HEK293 (cell line): Measurements from ENCODE around the gene HHAT.
A peak's percentile ranks its signal among the peaks of the same experiment; 100 is the strongest.

ENCODE experiments used
- CTCF ChIA-PET: fragments of 350-600 bp; formaldehyde crosslinking; extraction: SDS; loops from one replicate; lab custom pipeline; 2021; ENCODE audit warnings: antibody characterized with exemption; lab: Yijun Ruan, JAX
- POLR2A ChIA-PET: fragments of 300-600 bp; formaldehyde crosslinking; extraction: SDS; loops from one replicate; lab custom pipeline; 2020; ENCODE audit warnings: antibody characterized with exemption, inconsistent platforms; lab: Yijun Ruan, JAX
- H3K27ac ChIP-seq: fragments of 200-500 bp; sonication (Bioruptor generic); 2 replicates; pipeline ENCODE4 v1.5.1; 2014; ENCODE audit warnings: low read depth, low read length, control low read depth, inconsistent platforms; ENCODE audit errors: extremely low read depth
- H3K36me3 ChIP-seq, 2 experiments: fragments of 200-500 bp in 1 of 2; sonication (Bioruptor generic) in 1 of 2; 1 replicate in 1 of 2; 2 replicates in 1 of 2; pipeline ENCODE4 v1.5.1; 2014 to 2017; ENCODE audit warnings: inconsistent platforms in 2 of 2, low read length in 2 of 2; ENCODE audit not compliant: control insufficient read depth in 2 of 2, insufficient read depth in 1 of 2
- H3K4me1 ChIP-seq: fragments of 200-500 bp; sonication (Bioruptor generic); 2 replicates; pipeline ENCODE4 v1.5.1; 2014; ENCODE audit warnings: mild to moderate bottlenecking, low read length, inconsistent platforms; ENCODE audit not compliant: control insufficient read depth, insufficient read depth
- H3K4me3 ChIP-seq: 2 replicates; pipeline ENCODE4 v1.5.1; 2011; ENCODE audit warnings: low read depth, mild to moderate bottlenecking, control low read depth, low read length, moderate library complexity
- H3K9me3 ChIP-seq: fragments of 200-500 bp; sonication (Bioruptor generic); 2 replicates; pipeline ENCODE4 v1.5.1; 2014; ENCODE audit warnings: low read depth, low read length, inconsistent platforms; ENCODE audit not compliant: control insufficient read depth, insufficient read depth
- MYNN ChIP-seq: fragments of 450-650 bp; formaldehyde crosslinking; IDR thresholded peaks from 2 replicates; pipeline ENCODE4 v1.5.1; 2016; ENCODE audit warnings: missing biosample characterization, missing genetic modification characterization, borderline replicate concordance
- MZF1 ChIP-seq: fragments of 450-650 bp; formaldehyde crosslinking; IDR thresholded peaks from 2 replicates; pipeline ENCODE4 v1.5.1; 2017; ENCODE audit warnings: missing biosample characterization, missing genetic modification characterization, borderline replicate concordance
- SP7 ChIP-seq: fragments of 450-650 bp; formaldehyde crosslinking; IDR thresholded peaks from 2 replicates; pipeline ENCODE4 v1.5.1; 2016; ENCODE audit warnings: missing biosample characterization, missing genetic modification characterization
- ZBTB17 ChIP-seq: fragments of 450-650 bp; formaldehyde crosslinking; IDR thresholded peaks from 2 replicates; pipeline ENCODE4 v1.5.1; 2016; ENCODE audit warnings: missing biosample characterization, missing genetic modification characterization
- ZEB2 ChIP-seq: fragments of 450-650 bp; formaldehyde crosslinking; IDR thresholded peaks from 2 replicates; pipeline ENCODE4 v1.5.1; 2016; ENCODE audit warnings: missing biosample characterization, missing genetic modification characterization
- ZFP69B ChIP-seq: fragments of 450-650 bp; formaldehyde crosslinking; IDR thresholded peaks from 2 replicates; pipeline ENCODE4 v1.5.1; 2016; ENCODE audit warnings: missing biosample characterization, missing genetic modification characterization
- ZIC2 ChIP-seq: fragments of 450-650 bp; formaldehyde crosslinking; IDR thresholded peaks from 2 replicates; pipeline ENCODE4 v1.5.1; 2016; ENCODE audit warnings: missing biosample characterization, missing genetic modification characterization
- ZNF121 ChIP-seq: fragments of 450-650 bp; formaldehyde crosslinking; IDR thresholded peaks from 2 replicates; pipeline ENCODE4 v1.5.1; 2016; ENCODE audit warnings: missing biosample characterization, missing genetic modification characterization
- ZNF155 ChIP-seq: fragments of 450-650 bp; formaldehyde crosslinking; IDR thresholded peaks from 2 replicates; pipeline ENCODE4 v1.5.1; 2016; ENCODE audit warnings: missing biosample characterization, missing genetic modification characterization
- ZNF175 ChIP-seq: fragments of 450-650 bp; formaldehyde crosslinking; IDR thresholded peaks from 2 replicates; pipeline ENCODE4 v1.5.1; 2016; ENCODE audit warnings: missing biosample characterization, missing genetic modification characterization
- ZNF214 ChIP-seq: fragments of 450-650 bp; formaldehyde crosslinking; IDR thresholded peaks from 2 replicates; pipeline ENCODE4 v1.5.1; 2017; ENCODE audit warnings: missing biosample characterization, mild to moderate bottlenecking, missing genetic modification characterization, borderline replicate concordance
- ZNF266 ChIP-seq: fragments of 450-650 bp; formaldehyde crosslinking; IDR thresholded peaks from 2 replicates; pipeline ENCODE4 v1.5.1; 2016; ENCODE audit warnings: missing biosample characterization, missing genetic modification characterization, low read depth
- ZNF292 ChIP-seq: fragments of 450-650 bp; formaldehyde crosslinking; IDR thresholded peaks from 2 replicates; pipeline ENCODE4 v1.5.1; 2016; ENCODE audit warnings: low read depth, missing biosample characterization, missing genetic modification characterization, borderline replicate concordance
- ZNF335 ChIP-seq: fragments of 450-650 bp; formaldehyde crosslinking; conservative IDR thresholded peaks from 2 replicates; pipeline ENCODE4 v1.5.1; 2016; ENCODE audit warnings: missing biosample characterization, missing genetic modification characterization
- ZNF350 ChIP-seq: fragments of 450-650 bp; formaldehyde crosslinking; IDR thresholded peaks from 2 replicates; pipeline ENCODE4 v1.5.0; 2017; ENCODE audit warnings: missing biosample characterization, mild to moderate bottlenecking, missing genetic modification characterization
- ZNF48 ChIP-seq: fragments of 450-650 bp; formaldehyde crosslinking; IDR thresholded peaks from 2 replicates; pipeline ENCODE4 v1.5.1; 2016; ENCODE audit warnings: missing biosample characterization, missing genetic modification characterization
- ZNF585B ChIP-seq: fragments of 450-650 bp; formaldehyde crosslinking; IDR thresholded peaks from 2 replicates; pipeline ENCODE4 v1.5.1; 2016; ENCODE audit warnings: missing biosample characterization, missing genetic modification characterization
- ZNF658 ChIP-seq: fragments of 450-650 bp; formaldehyde crosslinking; IDR thresholded peaks from 2 replicates; pipeline ENCODE4; 2016; ENCODE audit warnings: missing biosample characterization, missing genetic modification characterization
- ZNF664 ChIP-seq: fragments of 450-650 bp; formaldehyde crosslinking; IDR thresholded peaks from 2 replicates; pipeline ENCODE4 v1.5.1; 2016; ENCODE audit warnings: missing biosample characterization, missing genetic modification characterization
- ZNF776 ChIP-seq: fragments of 450-650 bp; formaldehyde crosslinking; IDR thresholded peaks from 2 replicates; pipeline ENCODE4 v1.5.0; 2017; ENCODE audit warnings: missing biosample characterization, missing genetic modification characterization, borderline replicate concordance
- ZNF777 ChIP-seq: fragments of 450-650 bp; formaldehyde crosslinking; IDR thresholded peaks from 2 replicates; pipeline ENCODE4 v1.5.1; 2017; ENCODE audit warnings: missing biosample characterization, missing genetic modification characterization, borderline replicate concordance
- TF ChIP-seq, protein P1 (sequence below): fragments of 450-650 bp; formaldehyde crosslinking; IDR thresholded peaks from 2 replicates; pipeline ENCODE4 v1.5.1; 2016; ENCODE audit warnings: missing biosample characterization, missing genetic modification characterization
- TF ChIP-seq, protein P2 (sequence below): fragments of 450-650 bp; formaldehyde crosslinking; IDR thresholded peaks from 2 replicates; pipeline ENCODE4 v1.5.1; 2016; ENCODE audit warnings: missing biosample characterization, missing genetic modification characterization
- TF ChIP-seq, protein P3 (sequence below): fragments of 450-650 bp; formaldehyde crosslinking; conservative IDR thresholded peaks from 2 replicates; pipeline ENCODE4 v1.5.1; 2016; ENCODE audit warnings: low read depth, missing biosample characterization, missing genetic modification characterization
- TF ChIP-seq, protein P4 (sequence below): fragments of 450-650 bp; formaldehyde crosslinking; IDR thresholded peaks from 2 replicates; pipeline ENCODE4 v1.5.1; 2016; ENCODE audit warnings: missing biosample characterization, missing genetic modification characterization
- TF ChIP-seq, protein P5 (sequence below): fragments of 450-650 bp; formaldehyde crosslinking; IDR thresholded peaks from 2 replicates; pipeline ENCODE4 v1.5.1; 2017; ENCODE audit warnings: missing biosample characterization, missing genetic modification characterization

HHAT gene

DNA sequence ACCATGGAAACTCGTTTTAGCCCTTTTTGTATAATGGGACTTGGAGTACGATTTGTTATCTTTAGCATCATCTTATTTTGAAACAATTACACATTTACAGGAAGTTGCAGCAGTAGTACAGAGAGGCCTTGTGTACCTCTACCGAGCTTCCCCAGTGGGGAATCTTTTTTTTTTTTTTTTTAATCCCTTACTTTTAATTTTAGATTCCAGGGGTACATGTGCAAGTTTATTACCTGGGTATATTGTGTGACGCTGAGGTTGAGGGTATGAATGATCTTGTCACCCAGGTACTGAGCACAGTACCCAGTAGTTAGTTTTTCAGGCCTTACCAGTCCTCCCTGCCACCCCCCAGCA lies 45.9 kb downstream of the HHAT start:
- ChIA-PET CTCF (interaction anchor here (0.6 to 5.9 kb wide), 32 partner anchors 8 to 1270 kb away, joined by 3 to 53 read pairs (median 6); partner anchors contain the start of genes KCNH1 and SERTAD4), POLR2A (interaction anchor here (0.5 to 1.7 kb wide), 4 partner anchors 10 to 64 kb away, joined by 3 to 5 read pairs (median 4); no protein-coding TSS in a partner anchor)
- H3K4me3 ChIP-seq: no peak overlapping the region
- H3K9me3 ChIP-seq: no peaks in the 10 kb centered on the region
- H3K36me3 ChIP-seq: no peaks in the 10 kb centered on the region
- TF ChIP-seq ZIC2 (tag by site-specific recombination) (no peak), ZFP69B (tag by site-specific recombination) (no peak), MZF1 (tag by site-specific recombination) (no peak), ZBTB17 (0 out of 2 replicates have a peak, but pooled peaks have one; percentile 2), ZNF335 (0 out of 2 replicates have a peak, but pooled peaks have one; percentile 2), ZNF658 (tag by site-specific recombination) (no peak), ZNF777 (tag by site-specific recombination) (no peak), ZNF585B (peak; percentile 39), MYNN (tag by site-specific recombination) (0 out of 2 replicates have a peak, but pooled peaks have one; percentile 49), ZNF664 (tag by site-specific recombination) (no peak), ZNF292 (no peak), ZNF155 (tag by site-specific recombination) (no peak), SP7 (tag by site-specific recombination) (no peak), ZNF214 (tag by site-specific recombination) (no peak), ZNF266 (tag by site-specific recombination) (no peak), ZNF776 (tag by site-specific recombination) (no peak)
- TF ChIP-seq, protein P1, sequence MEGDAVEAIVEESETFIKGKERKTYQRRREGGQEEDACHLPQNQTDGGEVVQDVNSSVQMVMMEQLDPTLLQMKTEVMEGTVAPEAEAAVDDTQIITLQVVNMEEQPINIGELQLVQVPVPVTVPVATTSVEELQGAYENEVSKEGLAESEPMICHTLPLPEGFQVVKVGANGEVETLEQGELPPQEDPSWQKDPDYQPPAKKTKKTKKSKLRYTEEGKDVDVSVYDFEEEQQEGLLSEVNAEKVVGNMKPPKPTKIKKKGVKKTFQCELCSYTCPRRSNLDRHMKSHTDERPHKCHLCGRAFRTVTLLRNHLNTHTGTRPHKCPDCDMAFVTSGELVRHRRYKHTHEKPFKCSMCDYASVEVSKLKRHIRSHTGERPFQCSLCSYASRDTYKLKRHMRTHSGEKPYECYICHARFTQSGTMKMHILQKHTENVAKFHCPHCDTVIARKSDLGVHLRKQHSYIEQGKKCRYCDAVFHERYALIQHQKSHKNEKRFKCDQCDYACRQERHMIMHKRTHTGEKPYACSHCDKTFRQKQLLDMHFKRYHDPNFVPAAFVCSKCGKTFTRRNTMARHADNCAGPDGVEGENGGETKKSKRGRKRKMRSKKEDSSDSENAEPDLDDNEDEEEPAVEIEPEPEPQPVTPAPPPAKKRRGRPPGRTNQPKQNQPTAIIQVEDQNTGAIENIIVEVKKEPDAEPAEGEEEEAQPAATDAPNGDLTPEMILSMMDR (tag by site-specific recombination): 0 out of 2 replicates have a peak, but pooled peaks have one; percentile 1
- TF ChIP-seq, protein P2, sequence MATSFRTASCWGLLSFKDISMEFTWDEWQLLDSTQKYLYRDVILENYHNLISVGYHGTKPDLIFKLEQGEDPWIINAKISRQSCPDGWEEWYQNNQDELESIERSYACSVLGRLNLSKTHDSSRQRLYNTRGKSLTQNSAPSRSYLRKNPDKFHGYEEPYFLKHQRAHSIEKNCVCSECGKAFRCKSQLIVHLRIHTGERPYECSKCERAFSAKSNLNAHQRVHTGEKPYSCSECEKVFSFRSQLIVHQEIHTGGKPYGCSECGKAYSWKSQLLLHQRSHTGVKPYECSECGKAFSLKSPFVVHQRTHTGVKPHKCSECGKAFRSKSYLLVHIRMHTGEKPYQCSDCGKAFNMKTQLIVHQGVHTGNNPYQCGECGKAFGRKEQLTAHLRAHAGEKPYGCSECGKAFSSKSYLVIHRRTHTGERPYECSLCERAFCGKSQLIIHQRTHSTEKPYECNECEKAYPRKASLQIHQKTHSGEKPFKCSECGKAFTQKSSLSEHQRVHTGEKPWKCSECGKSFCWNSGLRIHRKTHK (tag by site-specific recombination): no peak
- TF ChIP-seq, protein P3, sequence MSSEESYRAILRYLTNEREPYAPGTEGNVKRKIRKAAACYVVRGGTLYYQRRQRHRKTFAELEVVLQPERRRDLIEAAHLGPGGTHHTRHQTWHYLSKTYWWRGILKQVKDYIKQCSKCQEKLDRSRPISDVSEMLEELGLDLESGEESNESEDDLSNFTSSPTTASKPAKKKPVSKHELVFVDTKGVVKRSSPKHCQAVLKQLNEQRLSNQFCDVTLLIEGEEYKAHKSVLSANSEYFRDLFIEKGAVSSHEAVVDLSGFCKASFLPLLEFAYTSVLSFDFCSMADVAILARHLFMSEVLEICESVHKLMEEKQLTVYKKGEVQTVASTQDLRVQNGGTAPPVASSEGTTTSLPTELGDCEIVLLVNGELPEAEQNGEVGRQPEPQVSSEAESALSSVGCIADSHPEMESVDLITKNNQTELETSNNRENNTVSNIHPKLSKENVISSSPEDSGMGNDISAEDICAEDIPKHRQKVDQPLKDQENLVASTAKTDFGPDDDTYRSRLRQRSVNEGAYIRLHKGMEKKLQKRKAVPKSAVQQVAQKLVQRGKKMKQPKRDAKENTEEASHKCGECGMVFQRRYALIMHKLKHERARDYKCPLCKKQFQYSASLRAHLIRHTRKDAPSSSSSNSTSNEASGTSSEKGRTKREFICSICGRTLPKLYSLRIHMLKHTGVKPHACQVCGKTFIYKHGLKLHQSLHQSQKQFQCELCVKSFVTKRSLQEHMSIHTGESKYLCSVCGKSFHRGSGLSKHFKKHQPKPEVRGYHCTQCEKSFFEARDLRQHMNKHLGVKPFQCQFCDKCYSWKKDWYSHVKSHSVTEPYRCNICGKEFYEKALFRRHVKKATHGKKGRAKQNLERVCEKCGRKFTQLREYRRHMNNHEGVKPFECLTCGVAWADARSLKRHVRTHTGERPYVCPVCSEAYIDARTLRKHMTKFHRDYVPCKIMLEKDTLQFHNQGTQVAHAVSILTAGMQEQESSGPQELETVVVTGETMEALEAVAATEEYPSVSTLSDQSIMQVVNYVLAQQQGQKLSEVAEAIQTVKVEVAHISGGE (tag by site-specific recombination): peak; percentile 44
- peak overlapping the region; percentile 75; the same call in 1 of the 2 replicates for H3K27ac ChIP-seq
- peaks cover 4% of the 10 kb centered on the region for H3K4me1 ChIP-seq

DNA sequence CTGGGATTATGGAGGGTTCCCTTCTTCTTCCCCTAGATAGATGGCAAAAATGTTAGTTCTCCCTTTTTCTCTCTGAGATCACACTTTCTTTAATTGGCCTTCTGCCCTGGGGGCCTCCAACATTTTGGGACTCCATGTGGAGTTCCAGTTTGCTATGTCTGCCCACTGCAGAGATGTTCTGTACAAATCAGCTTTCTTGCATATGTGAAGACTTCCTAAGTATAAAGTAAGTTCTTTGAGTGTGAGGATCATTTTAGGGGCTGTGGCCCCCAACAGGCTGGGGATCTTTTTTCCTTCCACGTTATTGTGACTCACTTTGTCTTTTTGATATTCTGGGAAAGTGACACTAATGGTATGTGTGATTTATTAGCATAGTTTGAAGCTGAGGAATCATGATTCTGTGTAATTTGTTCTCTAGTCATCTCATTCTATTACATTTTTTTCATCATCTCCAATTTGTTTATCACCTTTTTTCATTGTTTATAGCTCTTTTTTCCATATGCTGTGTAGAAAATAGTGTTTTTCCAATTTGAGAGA lies 48.2 kb downstream of the HHAT start:
- Histone ChIP-seq H3K4me1 (peaks cover 4% of the 10 kb centered on the region), H3K27ac (no peak overlapping the region), H3K9me3 (no peaks in the 10 kb centered on the region), H3K36me3 (no peaks in the 10 kb centered on the region), H3K4me3 (no peak overlapping the region)
- ChIA-PET POLR2A (no interaction called here), CTCF (interaction anchor here (0.7 to 5.9 kb wide), 5 partner anchors 17 to 30 kb away, joined by 3 to 47 read pairs (median 10); no protein-coding TSS in a partner anchor)
- TF ChIP-seq, protein P4, sequence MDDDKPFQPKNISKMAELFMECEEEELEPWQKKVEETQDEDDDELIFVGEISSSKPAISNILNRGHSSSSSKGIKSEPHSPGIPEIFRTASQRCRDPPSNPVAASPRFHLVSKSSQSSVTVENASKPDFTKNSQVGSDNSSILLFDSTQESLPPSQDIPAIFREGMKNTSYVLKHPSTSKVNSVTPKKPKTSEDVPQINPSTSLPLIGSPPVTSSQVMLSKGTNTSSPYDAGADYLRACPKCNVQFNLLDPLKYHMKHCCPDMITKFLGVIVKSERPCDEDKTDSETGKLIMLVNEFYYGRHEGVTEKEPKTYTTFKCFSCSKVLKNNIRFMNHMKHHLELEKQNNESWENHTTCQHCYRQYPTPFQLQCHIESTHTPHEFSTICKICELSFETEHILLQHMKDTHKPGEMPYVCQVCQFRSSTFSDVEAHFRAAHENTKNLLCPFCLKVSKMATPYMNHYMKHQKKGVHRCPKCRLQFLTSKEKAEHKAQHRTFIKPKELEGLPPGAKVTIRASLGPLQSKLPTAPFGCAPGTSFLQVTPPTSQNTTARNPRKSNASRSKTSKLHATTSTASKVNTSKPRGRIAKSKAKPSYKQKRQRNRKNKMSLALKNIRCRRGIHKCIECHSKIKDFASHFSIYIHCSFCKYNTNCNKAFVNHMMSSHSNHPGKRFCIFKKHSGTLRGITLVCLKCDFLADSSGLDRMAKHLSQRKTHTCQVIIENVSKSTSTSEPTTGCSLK: no peak
- TF ChIP-seq ZNF121 (tag by site-specific recombination) (no peak), ZEB2 (tag by site-specific recombination) (no peak), ZNF175 (tag by site-specific recombination) (no peak), ZNF48 (tag by site-specific recombination) (no peak), ZNF350 (tag by site-specific recombination) (no peak)
- TF ChIP-seq, protein P5, sequence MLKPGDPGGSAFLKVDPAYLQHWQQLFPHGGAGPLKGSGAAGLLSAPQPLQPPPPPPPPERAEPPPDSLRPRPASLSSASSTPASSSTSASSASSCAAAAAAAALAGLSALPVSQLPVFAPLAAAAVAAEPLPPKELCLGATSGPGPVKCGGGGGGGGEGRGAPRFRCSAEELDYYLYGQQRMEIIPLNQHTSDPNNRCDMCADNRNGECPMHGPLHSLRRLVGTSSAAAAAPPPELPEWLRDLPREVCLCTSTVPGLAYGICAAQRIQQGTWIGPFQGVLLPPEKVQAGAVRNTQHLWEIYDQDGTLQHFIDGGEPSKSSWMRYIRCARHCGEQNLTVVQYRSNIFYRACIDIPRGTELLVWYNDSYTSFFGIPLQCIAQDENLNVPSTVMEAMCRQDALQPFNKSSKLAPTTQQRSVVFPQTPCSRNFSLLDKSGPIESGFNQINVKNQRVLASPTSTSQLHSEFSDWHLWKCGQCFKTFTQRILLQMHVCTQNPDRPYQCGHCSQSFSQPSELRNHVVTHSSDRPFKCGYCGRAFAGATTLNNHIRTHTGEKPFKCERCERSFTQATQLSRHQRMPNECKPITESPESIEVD (tag by site-specific recombination): peak; percentile 49
